ENCODE results near the gene ACVRL1. TPM values are rescaled to one million over a fixed set of nuclear protein-coding genes. Genes with fewer than 3 reads are reported as not detected.

ACVRL1 gene
- total and polyA plus RNA-seq, 4 donors: 3.1 to 7.9 (median 6.1) TPM

DNA sequence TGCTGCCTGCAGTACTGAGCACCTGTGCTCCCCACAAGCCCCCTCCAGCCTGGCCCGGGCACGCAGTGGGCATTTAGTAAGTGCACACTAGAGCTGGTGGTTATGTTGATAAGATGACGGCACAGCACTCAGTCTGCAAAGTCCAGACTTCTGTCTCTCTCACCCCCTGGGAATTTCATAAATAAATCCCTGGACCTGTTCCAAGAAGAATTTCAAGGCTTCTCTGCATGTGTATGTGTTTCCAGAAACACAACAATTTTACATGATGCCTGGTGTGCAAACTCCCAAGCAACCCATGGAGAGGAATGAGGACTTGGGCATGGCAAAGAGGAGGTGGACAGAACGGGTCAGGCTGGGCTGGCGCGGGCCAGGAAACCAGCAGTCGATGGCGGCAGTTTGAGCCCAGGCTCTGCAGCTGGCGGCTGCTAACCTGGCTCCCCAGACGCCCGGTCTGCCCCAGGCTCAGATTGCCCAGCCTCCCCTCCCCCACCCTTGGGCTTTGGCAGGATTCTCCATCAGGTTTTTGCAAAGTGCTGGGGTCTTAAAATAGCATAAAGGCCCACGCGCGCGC is 33.8 kb downstream of the ACVRL1 start:
- TF ChIP-seq HNF4A (conservative IDR thresholded peaks at IDR 0.05) (no peak), JUND (IDR thresholded peaks at IDR 0.05) (no peak), GABPA (IDR thresholded peaks at IDR 0.05 in 1 of 2, conservative IDR thresholded peaks at IDR 0.05 in 1 of 2) (no peak), HNF4G (IDR thresholded peaks at IDR 0.05) (no peak), SP1 (IDR thresholded peaks at IDR 0.05) (no peak), YY1 (IDR thresholded peaks at IDR 0.05) (no peak), NR2F2 (IDR thresholded peaks at IDR 0.05) (no peak), FOXA1 (IDR thresholded peaks at IDR 0.05) (no peak), TAF1 (conservative IDR thresholded peaks at IDR 0.05) (no peak), FOXA2 (IDR thresholded peaks at IDR 0.05) (no peak), RAD21 (IDR thresholded peaks at IDR 0.05) (no peak), EGR1 (IDR thresholded peaks at IDR 0.05; ENCODE audit: low read depth in 2 of 2) (no peak), RXRA (IDR thresholded peaks at IDR 0.05) (no peak)
- TF ChIP-seq, protein P1, sequence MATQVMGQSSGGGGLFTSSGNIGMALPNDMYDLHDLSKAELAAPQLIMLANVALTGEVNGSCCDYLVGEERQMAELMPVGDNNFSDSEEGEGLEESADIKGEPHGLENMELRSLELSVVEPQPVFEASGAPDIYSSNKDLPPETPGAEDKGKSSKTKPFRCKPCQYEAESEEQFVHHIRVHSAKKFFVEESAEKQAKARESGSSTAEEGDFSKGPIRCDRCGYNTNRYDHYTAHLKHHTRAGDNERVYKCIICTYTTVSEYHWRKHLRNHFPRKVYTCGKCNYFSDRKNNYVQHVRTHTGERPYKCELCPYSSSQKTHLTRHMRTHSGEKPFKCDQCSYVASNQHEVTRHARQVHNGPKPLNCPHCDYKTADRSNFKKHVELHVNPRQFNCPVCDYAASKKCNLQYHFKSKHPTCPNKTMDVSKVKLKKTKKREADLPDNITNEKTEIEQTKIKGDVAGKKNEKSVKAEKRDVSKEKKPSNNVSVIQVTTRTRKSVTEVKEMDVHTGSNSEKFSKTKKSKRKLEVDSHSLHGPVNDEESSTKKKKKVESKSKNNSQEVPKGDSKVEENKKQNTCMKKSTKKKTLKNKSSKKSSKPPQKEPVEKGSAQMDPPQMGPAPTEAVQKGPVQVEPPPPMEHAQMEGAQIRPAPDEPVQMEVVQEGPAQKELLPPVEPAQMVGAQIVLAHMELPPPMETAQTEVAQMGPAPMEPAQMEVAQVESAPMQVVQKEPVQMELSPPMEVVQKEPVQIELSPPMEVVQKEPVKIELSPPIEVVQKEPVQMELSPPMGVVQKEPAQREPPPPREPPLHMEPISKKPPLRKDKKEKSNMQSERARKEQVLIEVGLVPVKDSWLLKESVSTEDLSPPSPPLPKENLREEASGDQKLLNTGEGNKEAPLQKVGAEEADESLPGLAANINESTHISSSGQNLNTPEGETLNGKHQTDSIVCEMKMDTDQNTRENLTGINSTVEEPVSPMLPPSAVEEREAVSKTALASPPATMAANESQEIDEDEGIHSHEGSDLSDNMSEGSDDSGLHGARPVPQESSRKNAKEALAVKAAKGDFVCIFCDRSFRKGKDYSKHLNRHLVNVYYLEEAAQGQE (IDR thresholded peaks at IDR 0.05): no peak
- TF ChIP-seq, protein P2, sequence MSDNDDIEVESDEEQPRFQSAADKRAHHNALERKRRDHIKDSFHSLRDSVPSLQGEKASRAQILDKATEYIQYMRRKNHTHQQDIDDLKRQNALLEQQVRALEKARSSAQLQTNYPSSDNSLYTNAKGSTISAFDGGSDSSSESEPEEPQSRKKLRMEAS (IDR thresholded peaks at IDR 0.05): no peak
- TF ChIP-seq, protein P3, sequence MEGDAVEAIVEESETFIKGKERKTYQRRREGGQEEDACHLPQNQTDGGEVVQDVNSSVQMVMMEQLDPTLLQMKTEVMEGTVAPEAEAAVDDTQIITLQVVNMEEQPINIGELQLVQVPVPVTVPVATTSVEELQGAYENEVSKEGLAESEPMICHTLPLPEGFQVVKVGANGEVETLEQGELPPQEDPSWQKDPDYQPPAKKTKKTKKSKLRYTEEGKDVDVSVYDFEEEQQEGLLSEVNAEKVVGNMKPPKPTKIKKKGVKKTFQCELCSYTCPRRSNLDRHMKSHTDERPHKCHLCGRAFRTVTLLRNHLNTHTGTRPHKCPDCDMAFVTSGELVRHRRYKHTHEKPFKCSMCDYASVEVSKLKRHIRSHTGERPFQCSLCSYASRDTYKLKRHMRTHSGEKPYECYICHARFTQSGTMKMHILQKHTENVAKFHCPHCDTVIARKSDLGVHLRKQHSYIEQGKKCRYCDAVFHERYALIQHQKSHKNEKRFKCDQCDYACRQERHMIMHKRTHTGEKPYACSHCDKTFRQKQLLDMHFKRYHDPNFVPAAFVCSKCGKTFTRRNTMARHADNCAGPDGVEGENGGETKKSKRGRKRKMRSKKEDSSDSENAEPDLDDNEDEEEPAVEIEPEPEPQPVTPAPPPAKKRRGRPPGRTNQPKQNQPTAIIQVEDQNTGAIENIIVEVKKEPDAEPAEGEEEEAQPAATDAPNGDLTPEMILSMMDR (IDR thresholded peaks at IDR 0.05; ENCODE audit: low read depth, low read length, missing input control): no peak
- TF ChIP-seq, protein P4, sequence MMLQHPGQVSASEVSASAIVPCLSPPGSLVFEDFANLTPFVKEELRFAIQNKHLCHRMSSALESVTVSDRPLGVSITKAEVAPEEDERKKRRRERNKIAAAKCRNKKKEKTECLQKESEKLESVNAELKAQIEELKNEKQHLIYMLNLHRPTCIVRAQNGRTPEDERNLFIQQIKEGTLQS (IDR thresholded peaks at IDR 0.05): no peak
- TF ChIP-seq, protein P5, sequence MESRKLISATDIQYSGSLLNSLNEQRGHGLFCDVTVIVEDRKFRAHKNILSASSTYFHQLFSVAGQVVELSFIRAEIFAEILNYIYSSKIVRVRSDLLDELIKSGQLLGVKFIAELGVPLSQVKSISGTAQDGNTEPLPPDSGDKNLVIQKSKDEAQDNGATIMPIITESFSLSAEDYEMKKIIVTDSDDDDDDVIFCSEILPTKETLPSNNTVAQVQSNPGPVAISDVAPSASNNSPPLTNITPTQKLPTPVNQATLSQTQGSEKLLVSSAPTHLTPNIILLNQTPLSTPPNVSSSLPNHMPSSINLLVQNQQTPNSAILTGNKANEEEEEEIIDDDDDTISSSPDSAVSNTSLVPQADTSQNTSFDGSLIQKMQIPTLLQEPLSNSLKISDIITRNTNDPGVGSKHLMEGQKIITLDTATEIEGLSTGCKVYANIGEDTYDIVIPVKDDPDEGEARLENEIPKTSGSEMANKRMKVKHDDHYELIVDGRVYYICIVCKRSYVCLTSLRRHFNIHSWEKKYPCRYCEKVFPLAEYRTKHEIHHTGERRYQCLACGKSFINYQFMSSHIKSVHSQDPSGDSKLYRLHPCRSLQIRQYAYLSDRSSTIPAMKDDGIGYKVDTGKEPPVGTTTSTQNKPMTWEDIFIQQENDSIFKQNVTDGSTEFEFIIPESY (IDR thresholded peaks at IDR 0.05): no peak
- no peaks in the 10 kb centered on the region for H3K27me3 ChIP-seq (ENCODE audit: control insufficient read depth in 4 of 4, insufficient read depth in 4 of 4, low read length in 3 of 4)
- H3K9me3 ChIP-seq (ENCODE audit: control insufficient read depth in 4 of 4, low read length in 3 of 4): peaks cover 0 to 5% (median 2%) of the 10 kb centered on the region in 4 donors
- H3K9ac ChIP-seq (ENCODE audit: low read depth in 1 of 2, low read length in 2 of 2): no peak overlapping the region
- DNase-seq (ENCODE audit: low spot score): no peak
- H3K4me3 ChIP-seq (ENCODE audit: low read depth in 1 of 3, low read length in 3 of 3): no peak overlapping the region
- H3K36me3 ChIP-seq (ENCODE audit: control insufficient read depth in 4 of 4, insufficient read depth in 3 of 4, low read depth in 1 of 4, low read length in 3 of 4): peaks cover 0 to 3% (median 0%) of the 10 kb centered on the region in 4 donors
- no peaks in the 10 kb centered on the region for H3K4me1 ChIP-seq (ENCODE audit: control insufficient read depth in 4 of 4, insufficient read depth in 4 of 4, low read length in 3 of 4)
- 79% methylated on average over 15 of the region's 15 CpGs for WGBS
- no peak overlapping the region for H3K27ac ChIP-seq (ENCODE audit: low read depth in 1 of 2, low read length in 2 of 2)

Measured in liver (tissue), 9 donors.